ENCODE measurements around the gene MTAP. TPM values are rescaled to one million over a fixed set of nuclear protein-coding genes. Genes with fewer than 3 reads are reported as not detected.

The MTAP gene
- total RNA-seq, 1 experiment from 2014 or later: 46.1 TPM

DNA sequence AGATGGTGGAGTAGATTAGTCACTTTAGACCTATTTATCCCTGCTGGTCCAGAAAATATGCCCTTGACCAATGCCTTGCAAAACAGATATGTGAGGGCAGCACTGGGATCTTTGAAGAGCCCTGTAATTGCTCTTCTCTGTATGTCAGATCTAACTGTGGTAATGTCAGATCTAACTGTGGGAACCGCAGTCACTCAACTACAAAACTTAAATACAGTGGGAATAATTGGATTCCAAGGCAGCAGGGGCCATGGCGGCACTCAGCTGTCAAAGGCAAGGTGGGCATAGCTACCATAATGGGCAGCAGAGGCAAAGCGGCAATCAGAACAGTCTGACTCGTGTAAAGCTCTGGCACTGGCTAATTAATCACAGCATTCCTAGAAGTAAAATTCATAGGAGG, 46.2 kb downstream of the MTAP start:
- CTCF ChIA-PET: no interaction called here
- no peaks in the 10 kb centered on the region for H3K27me3 ChIP-seq (ENCODE audit: insufficient read depth, low read depth)
- POLR2A ChIA-PET (ENCODE audit: unreplicated experiment): no interaction called here

DNA sequence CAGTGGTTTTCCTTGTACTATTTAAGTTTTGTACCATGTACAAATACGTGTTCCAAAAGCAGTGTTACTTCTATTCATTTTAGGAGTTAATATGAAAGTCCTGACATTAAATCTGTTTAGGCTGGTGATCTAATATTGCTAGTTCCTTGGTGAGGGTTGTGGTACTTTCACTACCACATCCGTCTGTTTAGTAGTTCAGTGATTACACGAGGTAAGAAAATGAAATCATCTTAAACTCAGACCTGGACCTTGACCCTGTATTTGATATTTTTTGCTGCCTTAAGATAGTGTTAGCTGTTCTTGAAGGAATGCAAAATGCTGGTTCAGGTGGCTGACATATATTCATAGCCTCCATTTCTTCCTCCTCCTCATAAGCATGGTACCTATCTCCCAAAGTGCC, 50.3 kb downstream of the MTAP start:
- H2AFZ ChIP-seq: no peak overlapping the region
- peaks cover 36% of the 10 kb centered on the region for H3F3A ChIP-seq (ENCODE audit: insufficient read depth, low read depth)
- no peaks in the 10 kb centered on the region for H3K9me3 ChIP-seq (ENCODE audit: insufficient read depth, low read depth)
- POLR2A ChIA-PET (ENCODE audit: unreplicated experiment): no interaction called here
- H3K4me1 ChIP-seq (replicated peaks; ENCODE audit: insufficient read depth): peaks cover 30% of the 10 kb centered on the region
- intact Hi-C loops (cut with micrococcal nuclease; ENCODE audit: unreplicated experiment): no loop called here
- no peaks in the 10 kb centered on the region for H4K20me1 ChIP-seq (ENCODE audit: insufficient read depth)
- CTCF ChIA-PET: no interaction called here
- peaks cover 25% of the 10 kb centered on the region for H3K36me3 ChIP-seq (ENCODE audit: low read depth)
- no peak overlapping the region for H3K4me3 ChIP-seq
- no peaks in the 10 kb centered on the region for H3K9me2 ChIP-seq (ENCODE audit: insufficient read depth)
- H3K4me2 ChIP-seq: no peak overlapping the region
- no peak overlapping the region for H3K27ac ChIP-seq
- H3K27me3 ChIP-seq (ENCODE audit: insufficient read depth, low read depth): no peaks in the 10 kb centered on the region
- BruUV-seq (replicated peaks): no TSS peak
- H3K79me2 ChIP-seq (ENCODE audit: low read depth): peaks cover 9% of the 10 kb centered on the region
- no peak for DNase-seq
- TF ChIP-seq CTCF (conservative IDR thresholded peaks at IDR 0.05): no peak
- no peak for TF ChIP-seq EZH2 (IDR thresholded peaks at IDR 0.05; ENCODE audit: low read depth)

More for the DNA sequence above, 46.2 kb downstream of the MTAP start:
- Histone ChIP-seq H3K4me3 (no peak overlapping the region), H3K9me2 (ENCODE audit: insufficient read depth) (no peaks in the 10 kb centered on the region), H4K20me1 (ENCODE audit: insufficient read depth) (no peaks in the 10 kb centered on the region), H3K79me2 (ENCODE audit: low read depth) (no peaks in the 10 kb centered on the region), H3K27ac (no peak overlapping the region), H3K36me3 (ENCODE audit: low read depth) (peaks cover 7% of the 10 kb centered on the region; the same call in 1 of the 2 replicates), H2AFZ (no peak overlapping the region), H3K9me3 (ENCODE audit: insufficient read depth, low read depth) (no peaks in the 10 kb centered on the region; the same call in 1 of the 2 replicates), H3K4me1 (replicated peaks; ENCODE audit: insufficient read depth) (peaks cover 12% of the 10 kb centered on the region), H3K4me2 (no peak overlapping the region), H3F3A (ENCODE audit: insufficient read depth, low read depth) (peaks cover 22% of the 10 kb centered on the region; the same call in 1 of the 2 replicates)
- BruUV-seq (replicated peaks): no TSS peak
- TF ChIP-seq EZH2 (IDR thresholded peaks at IDR 0.05; ENCODE audit: low read depth) (no peak), CTCF (conservative IDR thresholded peaks at IDR 0.05) (no peak)
- no peak for DNase-seq
- intact Hi-C loops (cut with micrococcal nuclease; ENCODE audit: unreplicated experiment): no loop called here

- H3K4me2 ChIP-seq: 0 out of 2 replicates have a peak overlapping the region, but pooled peaks have one; percentile 49
- TF ChIP-seq CTCF (conservative IDR thresholded peaks at IDR 0.05) (no peak), EZH2 (IDR thresholded peaks at IDR 0.05; ENCODE audit: low read depth) (no peak)
- no peaks in the 10 kb centered on the region for H4K20me1 ChIP-seq (ENCODE audit: insufficient read depth)
- H3K36me3 ChIP-seq (ENCODE audit: low read depth): peaks cover 25% of the 10 kb centered on the region
- BruUV-seq (replicated peaks): no TSS peak
- H3K9me2 ChIP-seq (ENCODE audit: insufficient read depth): no peaks in the 10 kb centered on the region
- ChIA-PET CTCF (interaction anchor here (1.1 kb wide), 1 partner anchor 10 kb away, joined by 3 read pairs; no protein-coding TSS in a partner anchor), POLR2A (ENCODE audit: unreplicated experiment) (interaction anchor here (0.9 kb wide), 1 partner anchor 176 kb away, joined by 5 read pairs; no protein-coding TSS in a partner anchor)
- no peak overlapping the region for H3K4me3 ChIP-seq
- intact Hi-C loops (cut with micrococcal nuclease; ENCODE audit: unreplicated experiment): no loop called here
- no peak for DNase-seq
- H3K27ac ChIP-seq: peak overlapping the region; percentile 50; the same call in 1 of the 2 replicates
- no peaks in the 10 kb centered on the region for H3K9me3 ChIP-seq (ENCODE audit: insufficient read depth, low read depth)
- peaks cover 30% of the 10 kb centered on the region for H3K4me1 ChIP-seq (replicated peaks; ENCODE audit: insufficient read depth)
- peaks cover 9% of the 10 kb centered on the region for H3K79me2 ChIP-seq (ENCODE audit: low read depth)
- no peaks in the 10 kb centered on the region for H3K27me3 ChIP-seq (ENCODE audit: insufficient read depth, low read depth)
- H3F3A ChIP-seq (ENCODE audit: insufficient read depth, low read depth): peaks cover 36% of the 10 kb centered on the region
- no peak overlapping the region for H2AFZ ChIP-seq
Measured at GRCh38 chr9:21853414-21853813, 51.0 kb downstream of the MTAP start.
